Adrenal gland (tissue), 12 donors: ENCODE results near the gene DDTL. TPM values are rescaled to one million over a fixed set of nuclear protein-coding genes. Genes with fewer than 3 reads are reported as not detected.
"Not testable (repeated sequence)": the region's sequence is repeated elsewhere in the genome, so short reads cannot be mapped to it uniquely, and the experiment has no call there.

Experiments used
- DNase-seq, 7 donors: peaks; one replicate each; pipeline ENCODE4 v3.0.0-alpha.2; 2019 to 2020
- H3K27ac ChIP-seq, 5 donors: fragments of 200-600 bp; sonication (generic) in 4 of 5; 1 replicate in 3 of 5; 2 replicates in 2 of 5; pipeline versions ENCODE4 v1.5.1 to v1.8.0; 2016 to 2020; ENCODE audit warnings: mild to moderate bottlenecking in 1 of 5
- H3K27me3 ChIP-seq: fragments of 200-600 bp; 2 replicates; pipeline ENCODE4 v1.8.0; 2021
- H3K36me3 ChIP-seq, 2 donors: fragments of 200-600 bp; replicated peaks in 1 of 2; 1 replicate in 1 of 2; 2 replicates in 1 of 2; pipeline versions ENCODE4 v1.5.1 to v1.8.0; 2018 to 2022
- H3K4me1 ChIP-seq, 2 donors: fragments of 200-600 bp; replicated peaks in 1 of 2; 1 replicate in 1 of 2; 2 replicates in 1 of 2; pipeline versions ENCODE4 v1.5.1 to v1.8.0; 2018 to 2021
- H3K4me3 ChIP-seq, 4 donors: fragments of 200-600 bp; sonication (generic) in 3 of 4; one replicate each; pipeline ENCODE4 v1.5.1; 2016 to 2018
- H3K9me3 ChIP-seq, 3 donors: fragments of 200-600 bp; sonication (generic) in 1 of 3; replicated peaks in 1 of 3; 1 replicate in 2 of 3; 2 replicates in 1 of 3; pipeline versions ENCODE4 v1.5.1 to v1.8.0; 2016 to 2021
- POLR2A ChIP-seq, 2 donors: fragments of 450-650 bp; IDR thresholded peaks; one replicate each; pipeline ENCODE4 v1.6.1; 2017; ENCODE audit warnings: antibody characterized with exemption in 2 of 2, mild to moderate bottlenecking in 2 of 2, moderate library complexity in 1 of 2
- WGBS, 4 donors: extraction: QIAGEN DNeasy Blood & Tissue Kit in 2 of 4; methylation state at CpG; one replicate each; pipeline versions ENCODE4 v1.1.5 to v1.1.7; 2013 to 2017; 5-methylcytosine and 5-hydroxymethylcytosine counted together
- intact Hi-C, 2 donors: fragments of 100-400 bp; cut with DNase I; formaldehyde crosslinking; loops; one replicate each; pipeline versions ENCODE4 v1.14.1 to v1.15.0; 2022 to 2023
- polyA plus RNA-seq, 3 donors: library from polyadenylated mRNA; stranded (reverse); fragments of 200-250 nt in 2 of 3; fragments of 350-450 nt in 1 of 3; fragmentation: Illumina TruSeq in 1 of 3; extraction: RNeasy Lipid Tissue Mini Kit (QIAGEN cat#74804) in 1 of 3; gene quantifications; one replicate each; pipeline ENCODE4 v1.2.3, GENCODE V29; 2013 to 2014
- total RNA-seq, 9 donors: library from RNA; depleted of rRNA in 4 of 9; stranded (reverse); fragments of >200 nt in 4 of 9; fragments of 120-200 nt in 1 of 9; fragmentation: NEBNext Ultra II Directional in 1 of 9; extraction: Animal tissue kit (Norgen Biotek cat#: 25700) in 1 of 9; gene quantifications; one replicate each; pipeline versions ENCODE4 v1.1.0 to v1.2.4, GENCODE V29; 2013 to 2023
- TF ChIP-seq, protein P1 (sequence below), 6 experiments: fragments of 450-650 bp in 4 of 6; fragments of 200-600 bp in 2 of 6; sonication (generic) in 1 of 6; IDR thresholded peaks; 1 replicate in 5 of 6; 2 replicates in 1 of 6; pipeline versions ENCODE4 v1.5.1 to v1.8.0; 2016 to 2021; ENCODE audit warnings: antibody characterized with exemption in 6 of 6, mild to moderate bottlenecking in 2 of 6, moderate library complexity in 1 of 6
- donor health status: healthy with polysubstance abuse.
- donor health status: Bipolar disorder and iron deficiency.
- donor health status: DM: yes; HTN: yes; CAD: no.
- donor health status: DM: no; HTN: no; CAD: no.
- donor health status: DM: no; HTN: no; CAD: no.
- donor health status: DM: yes; HTN: yes; CAD: no.

DDTL gene
- total and polyA plus RNA-seq, 12 donors = 0.11 to 4.2 (median 1.2) TPM; not detected in 3

DNA sequence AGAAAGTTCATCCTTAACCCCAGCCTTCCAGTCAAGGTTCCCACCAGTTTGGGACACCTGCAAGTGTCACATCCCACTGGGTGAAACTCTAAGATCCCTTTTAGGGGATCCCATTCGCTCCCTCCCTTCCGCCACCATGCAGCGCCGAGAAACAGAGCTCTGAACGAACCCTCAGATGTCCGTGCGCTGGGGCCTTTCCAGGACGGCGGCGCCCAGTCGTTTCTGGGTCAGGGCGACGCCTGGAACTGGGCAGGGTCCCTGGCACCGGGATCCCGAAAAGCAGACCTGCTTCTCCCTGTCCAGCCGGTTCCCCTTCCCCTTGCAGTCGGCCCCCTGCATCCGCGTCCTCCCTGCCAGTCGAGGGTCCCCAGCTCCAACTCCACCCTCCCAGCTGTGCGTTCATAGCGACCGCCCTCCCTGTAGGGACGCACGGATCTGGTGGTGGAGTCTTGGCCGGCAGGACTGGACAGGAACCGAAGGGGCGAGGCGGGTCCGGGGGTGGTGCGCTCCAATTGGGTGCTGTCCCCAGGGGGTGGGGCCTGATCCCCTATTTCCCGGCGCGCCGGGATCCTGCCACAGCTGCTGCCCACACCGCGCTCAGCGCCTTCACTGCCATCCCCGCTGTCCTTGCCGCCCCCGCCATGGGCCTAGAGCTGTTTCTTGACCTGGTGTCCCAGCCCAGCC lies 13.0 kb downstream of the DDTL start, which contains the start of gene GSTT2:
TSS of gene GSTT2 (plus strand) at position 578 of the 684 bp plus-strand sequence.
- H3K27ac ChIP-seq, intact Hi-C loops, H3K4me1 ChIP-seq, H3K36me3 ChIP-seq, H3K9me3 ChIP-seq, H3K27me3 ChIP-seq, DNase-seq, H3K4me3 ChIP-seq: not testable (repeated sequence)
- no CpG with 5 or more reads among the region's 41 CpGs for WGBS, 4 donors

DNA sequence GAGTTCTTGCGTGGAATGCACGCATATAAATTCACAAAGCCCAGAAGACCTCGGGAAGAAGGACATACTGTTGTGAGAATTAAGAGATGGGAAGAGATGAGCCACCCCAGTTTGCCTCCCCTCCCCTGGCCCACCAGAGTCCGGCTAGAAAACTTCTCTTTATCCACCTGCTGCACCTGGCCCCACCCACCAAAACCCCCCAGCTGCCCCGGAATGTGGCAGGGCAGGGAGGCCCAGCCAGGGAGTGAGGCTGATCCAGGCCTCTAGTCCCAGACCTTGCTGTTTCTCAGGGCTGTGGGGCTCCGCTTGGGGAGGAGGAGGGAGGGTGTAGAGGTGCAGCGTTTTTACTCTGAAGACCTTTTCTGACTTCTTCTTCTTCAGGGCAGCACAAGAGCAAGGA lies 13.9 kb downstream of the DDTL start:
- H3K27me3 ChIP-seq, H3K4me1 ChIP-seq, H3K4me3 ChIP-seq, DNase-seq, H3K9me3 ChIP-seq, H3K27ac ChIP-seq, intact Hi-C loops, H3K36me3 ChIP-seq: not testable (repeated sequence)
- 22 to 52% methylated on average over 3 to 5 of the region's 7 CpGs; no CpG with 5 or more reads in 2 of the 4 donors for WGBS, 4 donors

DNA sequence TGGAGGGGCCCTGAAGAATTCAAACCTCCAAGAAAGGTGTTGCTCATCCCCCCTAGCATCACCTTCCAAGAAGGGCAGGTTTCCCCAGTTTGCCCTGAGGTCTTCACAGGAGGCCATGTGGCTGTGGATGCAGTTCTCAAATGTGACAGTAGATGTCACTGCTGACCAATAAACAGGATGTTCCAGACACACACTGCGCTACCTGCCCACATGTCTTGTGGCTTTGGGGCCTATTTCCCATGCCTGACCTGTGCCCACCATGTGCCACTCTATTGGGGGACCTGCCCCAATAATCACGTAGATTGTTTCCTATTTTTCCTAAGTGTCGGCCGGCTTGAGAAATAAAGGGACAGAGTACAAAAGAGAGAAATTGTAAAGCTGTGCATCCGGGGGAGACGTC lies 17.7 kb downstream of the DDTL start:
- Histone ChIP-seq H3K27ac (no peak overlapping the region), H3K27me3 (no peaks in the 10 kb centered on the region), H3K4me3 (no peak overlapping the region), H3K36me3 (no peaks in the 10 kb centered on the region), H3K9me3 (no peaks in the 10 kb centered on the region), H3K4me1 (no peaks in the 10 kb centered on the region)
- TF ChIP-seq, protein P1, sequence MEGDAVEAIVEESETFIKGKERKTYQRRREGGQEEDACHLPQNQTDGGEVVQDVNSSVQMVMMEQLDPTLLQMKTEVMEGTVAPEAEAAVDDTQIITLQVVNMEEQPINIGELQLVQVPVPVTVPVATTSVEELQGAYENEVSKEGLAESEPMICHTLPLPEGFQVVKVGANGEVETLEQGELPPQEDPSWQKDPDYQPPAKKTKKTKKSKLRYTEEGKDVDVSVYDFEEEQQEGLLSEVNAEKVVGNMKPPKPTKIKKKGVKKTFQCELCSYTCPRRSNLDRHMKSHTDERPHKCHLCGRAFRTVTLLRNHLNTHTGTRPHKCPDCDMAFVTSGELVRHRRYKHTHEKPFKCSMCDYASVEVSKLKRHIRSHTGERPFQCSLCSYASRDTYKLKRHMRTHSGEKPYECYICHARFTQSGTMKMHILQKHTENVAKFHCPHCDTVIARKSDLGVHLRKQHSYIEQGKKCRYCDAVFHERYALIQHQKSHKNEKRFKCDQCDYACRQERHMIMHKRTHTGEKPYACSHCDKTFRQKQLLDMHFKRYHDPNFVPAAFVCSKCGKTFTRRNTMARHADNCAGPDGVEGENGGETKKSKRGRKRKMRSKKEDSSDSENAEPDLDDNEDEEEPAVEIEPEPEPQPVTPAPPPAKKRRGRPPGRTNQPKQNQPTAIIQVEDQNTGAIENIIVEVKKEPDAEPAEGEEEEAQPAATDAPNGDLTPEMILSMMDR (IDR thresholded peaks at IDR 0.05) = peak in 3 of 6 experiments; percentile 25 to 73 (median 28)
- no peak for TF ChIP-seq POLR2A (IDR thresholded peaks at IDR 0.05)
- peak in 4 of 7 donors; percentile 18 to 51 (median 43) for DNase-seq
- intact Hi-C loops = no loop called here
- WGBS, 4 donors = 45% methylated on average over 6 of the region's 6 CpGs; no CpG with 5 or more reads in 3 of the 4 donors

DNA sequence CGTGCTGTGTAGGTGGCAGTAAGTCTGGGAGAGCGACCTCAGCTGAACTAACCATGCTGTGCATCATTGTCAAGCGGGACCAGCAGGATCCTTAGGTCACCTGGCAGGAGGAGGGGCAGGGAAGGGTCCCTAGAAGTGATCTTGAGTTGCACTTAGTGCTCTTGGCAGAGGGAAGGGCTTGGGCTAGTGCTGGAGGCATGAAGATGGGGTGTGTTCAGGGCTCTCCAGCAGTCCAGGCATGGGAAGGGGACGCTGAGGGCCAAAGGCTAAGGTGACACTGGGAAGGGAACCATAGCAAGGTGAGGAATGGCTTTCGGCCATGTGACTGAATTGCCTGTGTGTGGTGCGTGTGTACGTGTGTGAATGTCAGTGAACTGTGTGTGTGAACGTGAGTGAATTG lies 19.4 kb downstream of the DDTL start:
- H3K9me3 ChIP-seq, H3K27ac ChIP-seq, DNase-seq, H3K4me3 ChIP-seq, H3K27me3 ChIP-seq, H3K36me3 ChIP-seq, H3K4me1 ChIP-seq, intact Hi-C loops: not testable (repeated sequence)
- 82% methylated on average over 8 of the region's 8 CpGs; no CpG with 5 or more reads in 3 of the 4 donors for WGBS, 4 donors

DNA sequence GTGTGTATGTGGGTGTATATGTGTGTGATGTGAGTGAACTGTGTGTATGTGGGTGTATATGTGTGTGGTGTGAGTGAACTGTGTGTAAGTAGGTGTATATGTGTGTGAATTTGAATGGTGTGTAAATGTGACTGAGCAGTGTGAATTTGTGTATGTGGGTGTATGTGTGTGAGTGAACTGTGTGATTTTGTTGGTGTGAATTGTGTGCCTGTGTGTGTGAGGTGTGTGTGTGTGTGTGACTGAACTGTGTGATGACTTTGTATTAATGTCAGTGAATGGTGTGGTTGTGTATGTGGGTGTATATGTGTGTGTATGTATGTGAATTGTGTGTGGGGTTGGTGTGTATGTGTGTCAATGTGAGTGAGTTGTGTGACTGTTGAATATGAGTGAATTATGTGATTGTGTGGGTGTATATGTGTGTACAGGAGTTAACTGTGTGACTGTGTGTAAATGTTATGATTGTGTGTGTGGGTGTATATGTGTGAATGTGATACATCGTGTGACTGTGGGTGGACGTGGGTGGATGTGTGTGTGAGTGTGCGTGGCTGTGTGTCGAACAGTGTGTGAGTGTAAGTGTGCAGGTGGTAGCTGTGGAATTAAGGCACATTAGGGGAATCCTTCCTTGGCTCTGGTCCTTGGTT lies 20.0 kb downstream of the DDTL start:
- H3K4me3 ChIP-seq, intact Hi-C loops: not testable (repeated sequence)
- WGBS, 4 donors = 90% methylated on average over 4 of the region's 4 CpGs; no CpG with 5 or more reads in 3 of the 4 donors

DNA sequence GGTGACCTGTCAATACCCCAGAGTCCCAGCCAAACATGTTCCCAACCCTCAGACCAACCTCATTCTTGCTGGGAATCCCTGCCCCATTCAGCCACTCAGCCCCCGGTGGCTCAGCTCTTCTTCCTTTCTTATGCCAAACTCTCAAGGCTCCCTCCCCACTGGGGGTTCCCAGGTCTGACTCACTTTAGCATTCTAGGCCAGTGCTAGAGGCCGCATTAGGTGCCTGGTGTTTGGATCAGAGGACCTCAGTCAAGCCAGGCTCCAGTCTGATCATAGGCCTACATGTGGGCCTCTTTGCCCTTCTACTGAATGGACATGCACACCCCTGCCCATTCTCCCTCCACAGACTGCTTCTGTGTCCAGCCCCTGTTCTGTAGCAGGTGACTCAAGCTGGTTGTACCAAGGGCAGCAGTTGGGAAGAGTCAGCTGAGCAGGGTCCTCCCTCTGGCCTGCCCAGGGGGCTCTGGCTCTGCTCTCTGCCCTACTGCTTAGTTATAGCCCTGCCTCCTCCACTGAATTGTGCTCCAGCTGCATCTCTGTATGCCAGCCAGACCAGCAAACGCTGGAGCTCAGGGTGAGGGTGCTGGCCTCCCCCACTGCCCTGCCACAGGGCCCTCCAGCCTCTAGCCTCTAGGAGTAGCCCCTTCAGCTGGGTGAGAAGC lies 23.0 kb downstream of the DDTL start:
- H3K27me3 ChIP-seq, H3K9me3 ChIP-seq, intact Hi-C loops, H3K27ac ChIP-seq, H3K4me3 ChIP-seq, H3K4me1 ChIP-seq, H3K36me3 ChIP-seq: not testable (repeated sequence)
- peak in 5 of 7 donors; percentile 51 to 79 (median 70) for DNase-seq
- whole genome bisulfite sequencing, 4 donors = 17 to 57% (median 40%) methylated on average over 1 to 2 of the region's 3 CpGs; no CpG with 5 or more reads in 1 of the 4 donors

More for the DNA sequence above, 20.0 kb downstream of the DDTL start:
- not testable (repeated sequence) for DNase-seq, H3K9me3 ChIP-seq, H3K27ac ChIP-seq, H3K27me3 ChIP-seq, H3K36me3 ChIP-seq, H3K4me1 ChIP-seq

DNA sequence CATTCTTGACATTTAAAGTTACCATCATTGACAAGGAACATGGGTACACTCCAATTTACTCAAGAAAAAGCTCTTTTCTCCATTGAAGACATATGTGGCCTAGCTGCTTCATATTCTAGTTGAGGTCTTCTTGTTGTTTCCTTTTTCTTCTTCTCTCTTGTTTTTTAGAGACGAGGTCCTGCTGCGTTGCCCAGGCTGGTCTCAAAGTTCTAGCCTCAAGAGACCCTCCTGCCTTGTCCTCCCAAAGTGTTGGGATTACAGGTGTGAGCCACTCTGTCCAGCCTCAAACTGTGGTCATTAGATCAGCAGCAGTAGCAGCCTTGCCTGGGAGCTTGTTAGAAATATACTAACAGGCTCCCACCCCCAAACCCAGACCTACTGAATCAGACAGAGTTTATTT lies 26.4 kb downstream of the DDTL start:
- intact Hi-C loops = not testable (repeated sequence)
- WGBS, 4 donors = 56 to 75% (median 71%) methylated on average over 2 of the region's 2 CpGs

DNA sequence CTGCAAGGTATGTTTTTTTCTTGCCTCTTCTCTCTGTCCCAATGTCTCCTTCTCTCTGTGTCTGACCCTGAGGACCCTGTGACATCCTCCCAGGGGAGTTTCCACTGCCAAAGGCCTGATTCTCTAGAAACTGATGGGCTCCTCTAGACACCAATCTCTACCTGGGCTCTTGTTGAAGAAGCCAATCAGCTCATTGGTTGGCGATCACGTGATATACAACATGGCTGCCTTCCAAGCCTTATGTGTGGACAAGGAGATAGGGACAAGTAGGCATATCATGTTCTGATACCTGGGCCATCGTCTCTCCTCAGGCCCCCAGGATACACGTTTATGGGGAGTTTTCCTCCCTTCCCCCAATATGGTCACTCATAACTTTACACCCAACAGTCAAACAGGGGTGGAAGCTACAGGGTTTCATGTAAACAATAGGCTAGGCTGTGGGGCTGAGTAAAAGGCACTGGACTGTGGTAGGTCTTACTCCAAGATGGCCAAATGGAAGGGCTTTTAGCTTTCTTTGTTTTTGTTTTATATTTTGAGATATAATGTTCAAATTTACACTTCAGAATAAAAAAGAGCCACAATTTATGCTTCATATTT lies 27.0 kb downstream of the DDTL start:
- H3K36me3 ChIP-seq, DNase-seq, H3K4me3 ChIP-seq, H3K9me3 ChIP-seq, H3K27ac ChIP-seq, intact Hi-C loops, H3K4me1 ChIP-seq, H3K27me3 ChIP-seq: not testable (repeated sequence)
- whole genome bisulfite sequencing, 4 donors = 47 to 70% (median 55%) methylated on average over 4 of the region's 4 CpGs

More for the DNA sequence above, 26.4 kb downstream of the DDTL start:
- not testable (repeated sequence) for H3K27ac ChIP-seq, H3K4me3 ChIP-seq, H3K4me1 ChIP-seq, H3K36me3 ChIP-seq, DNase-seq, H3K27me3 ChIP-seq, H3K9me3 ChIP-seq
